ENCODE measurements around the gene C16orf46.

The C16orf46 gene

GRCh38 chr16:81061871-81062608, 15.0 kb downstream of the C16orf46 start:
- TF ChIP-seq, protein P1, sequence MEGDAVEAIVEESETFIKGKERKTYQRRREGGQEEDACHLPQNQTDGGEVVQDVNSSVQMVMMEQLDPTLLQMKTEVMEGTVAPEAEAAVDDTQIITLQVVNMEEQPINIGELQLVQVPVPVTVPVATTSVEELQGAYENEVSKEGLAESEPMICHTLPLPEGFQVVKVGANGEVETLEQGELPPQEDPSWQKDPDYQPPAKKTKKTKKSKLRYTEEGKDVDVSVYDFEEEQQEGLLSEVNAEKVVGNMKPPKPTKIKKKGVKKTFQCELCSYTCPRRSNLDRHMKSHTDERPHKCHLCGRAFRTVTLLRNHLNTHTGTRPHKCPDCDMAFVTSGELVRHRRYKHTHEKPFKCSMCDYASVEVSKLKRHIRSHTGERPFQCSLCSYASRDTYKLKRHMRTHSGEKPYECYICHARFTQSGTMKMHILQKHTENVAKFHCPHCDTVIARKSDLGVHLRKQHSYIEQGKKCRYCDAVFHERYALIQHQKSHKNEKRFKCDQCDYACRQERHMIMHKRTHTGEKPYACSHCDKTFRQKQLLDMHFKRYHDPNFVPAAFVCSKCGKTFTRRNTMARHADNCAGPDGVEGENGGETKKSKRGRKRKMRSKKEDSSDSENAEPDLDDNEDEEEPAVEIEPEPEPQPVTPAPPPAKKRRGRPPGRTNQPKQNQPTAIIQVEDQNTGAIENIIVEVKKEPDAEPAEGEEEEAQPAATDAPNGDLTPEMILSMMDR (IDR thresholded peaks at IDR 0.05; ENCODE audit: control insufficient read depth, extremely low read depth, insufficient read depth) = no peak
- no peak for DNase-seq (ENCODE audit: low read depth)
- no peak overlapping the region for H3K4me3 ChIP-seq (ENCODE audit: low read depth, low read length)

- H3K4me3 ChIP-seq (ENCODE audit: low read depth, low read length) = no peak overlapping the region
- no peak for DNase-seq (ENCODE audit: low read depth)
- TF ChIP-seq, protein P1 (IDR thresholded peaks at IDR 0.05; ENCODE audit: control insufficient read depth, extremely low read depth, insufficient read depth) = no peak
Measured at GRCh38 chr16:81061307-81061640, 15.8 kb downstream of the C16orf46 start.

DNA sequence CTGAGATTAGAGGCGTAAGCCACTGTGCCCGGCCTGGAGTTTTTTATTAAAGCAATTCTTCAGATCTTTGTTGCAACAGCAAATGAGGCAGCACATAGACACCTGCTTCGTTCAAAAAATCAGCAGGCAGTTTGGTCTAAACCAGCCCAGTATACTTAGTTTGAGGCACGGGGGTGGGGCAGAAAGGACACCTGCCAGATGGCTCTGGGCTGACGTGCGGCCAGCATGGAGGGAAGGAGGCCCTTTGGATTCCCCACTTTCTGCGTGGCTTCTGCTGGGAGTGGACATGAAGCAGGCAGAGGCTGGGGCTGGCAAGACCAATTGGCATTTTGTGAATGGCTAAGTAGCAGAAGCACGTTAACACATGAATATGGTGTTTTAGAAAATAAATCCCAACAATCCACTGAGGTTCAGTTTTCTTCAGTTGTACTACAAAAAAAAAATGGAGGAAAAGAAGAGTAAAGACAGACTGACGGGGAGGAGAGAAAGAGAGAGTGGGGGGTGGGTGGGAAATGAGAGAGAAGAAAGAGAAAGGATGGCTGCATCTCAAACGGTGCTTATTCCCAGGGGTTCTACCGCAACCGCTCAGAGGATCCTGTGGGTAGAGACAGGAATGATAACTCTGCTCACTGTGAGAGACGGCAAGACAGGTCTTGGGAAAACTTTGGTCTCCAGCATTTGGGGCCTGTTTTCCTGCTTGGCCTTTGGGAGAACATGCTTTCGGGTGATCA, 16.3 kb downstream of the C16orf46 start:
- no peak for DNase-seq (ENCODE audit: low read depth)
- TF ChIP-seq, protein P1 (IDR thresholded peaks at IDR 0.05; ENCODE audit: control insufficient read depth, extremely low read depth, insufficient read depth) = no peak
- H3K4me3 ChIP-seq (ENCODE audit: low read depth, low read length) = no peak overlapping the region

- TF ChIP-seq, protein P1 (IDR thresholded peaks at IDR 0.05; ENCODE audit: control insufficient read depth, extremely low read depth, insufficient read depth) = no peak
- no peak for DNase-seq (ENCODE audit: low read depth)
- H3K4me3 ChIP-seq (ENCODE audit: low read depth, low read length) = no peak overlapping the region
Measured at GRCh38 chr16:81053761-81054160, 23.3 kb downstream of the C16orf46 start.

DNA sequence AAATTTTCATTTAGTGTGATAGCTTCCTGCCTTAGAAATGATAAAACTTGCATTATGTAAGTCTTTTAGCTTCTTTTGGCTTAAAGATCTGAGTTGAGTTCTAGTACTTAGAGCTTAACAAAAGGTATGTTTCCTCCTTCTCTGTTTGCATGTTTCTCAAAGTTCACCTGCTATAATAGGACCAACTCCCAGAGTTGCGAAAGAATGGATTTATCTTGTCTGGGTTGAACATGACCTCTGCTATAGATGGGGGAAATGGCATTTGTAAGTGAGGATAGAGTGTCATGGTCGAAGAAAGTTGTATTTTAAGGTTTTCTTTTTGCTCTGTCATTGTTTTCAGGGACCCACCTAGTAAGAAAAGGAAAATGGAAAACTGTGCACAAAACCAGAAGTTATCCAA, 34.2 kb downstream of the C16orf46 start:
- DNase-seq (ENCODE audit: low read depth) = no peak
- no peak overlapping the region for H3K4me3 ChIP-seq (ENCODE audit: low read depth, low read length)
- TF ChIP-seq, protein P1 (IDR thresholded peaks at IDR 0.05; ENCODE audit: control insufficient read depth, extremely low read depth, insufficient read depth) = no peak

DNA sequence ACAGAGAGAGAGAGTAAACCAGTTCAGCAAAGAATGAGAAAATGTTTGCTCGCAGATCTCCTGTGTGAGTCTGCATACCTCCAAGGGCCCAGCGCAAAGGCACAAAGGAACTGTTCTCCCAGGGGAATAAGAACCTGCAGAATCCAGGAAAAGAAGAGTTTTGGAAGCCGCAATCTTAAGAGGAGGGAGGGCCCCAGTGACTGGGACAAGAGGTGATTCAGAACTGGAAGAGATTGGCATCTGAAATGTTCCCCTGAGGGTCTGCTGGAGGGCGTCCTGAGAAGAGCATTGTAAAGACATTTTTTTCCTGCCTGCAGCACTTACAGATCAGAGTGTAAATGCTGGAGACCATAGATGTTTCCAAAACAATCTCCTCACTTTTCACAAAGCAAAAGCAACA, 35.3 kb downstream of the C16orf46 start:
- no peak for DNase-seq (ENCODE audit: low read depth)
- TF ChIP-seq, protein P1 (IDR thresholded peaks at IDR 0.05; ENCODE audit: control insufficient read depth, extremely low read depth, insufficient read depth) = no peak
- H3K4me3 ChIP-seq (ENCODE audit: low read depth, low read length) = no peak overlapping the region
